Esophagus squamous epithelium (tissue), 5 donors: ENCODE data around the gene GAB3. TPM values are rescaled to one million over a fixed set of nuclear protein-coding genes. Genes with fewer than 3 reads are reported as not detected.
"Not testable (repeated sequence)": the region's sequence is repeated elsewhere in the genome, so short reads cannot be mapped to it uniquely, and the experiment has no call there.

ENCODE experiments used
- DNase-seq: peaks from one replicate; lab custom pipeline; 2025; lab: John Stamatoyannopoulos, UW
- H3K27ac ChIP-seq, 4 donors: fragments of 200-600 bp; sonication (generic); one replicate each; pipeline ENCODE4 v1.5.1; 2016 to 2019; ENCODE audit warnings: mild to moderate bottlenecking in 1 of 4
- H3K27me3 ChIP-seq, 4 donors: fragments of 200-600 bp; sonication (generic); 1 replicate in 3 of 4; 2 replicates in 1 of 4; pipeline versions ENCODE4 v1.5.1 to v1.6.0; 2017 to 2021; ENCODE audit warnings: antibody characterized with exemption in 1 of 4
- H3K36me3 ChIP-seq, 3 donors: fragments of 200-600 bp; sonication (generic); one replicate each; pipeline ENCODE4 v1.5.1; 2016 to 2019
- H3K4me1 ChIP-seq, 3 donors: fragments of 200-600 bp; sonication (generic); one replicate each; pipeline ENCODE4 v1.5.1; 2017 to 2019
- H3K4me3 ChIP-seq, 4 donors: fragments of 200-600 bp; sonication (generic); 1 replicate in 3 of 4; 2 replicates in 1 of 4; pipeline ENCODE4 v1.5.1; 2016 to 2019; ENCODE audit warnings: mild to moderate bottlenecking in 2 of 4, moderate library complexity in 1 of 4
- H3K9me3 ChIP-seq, 3 donors: fragments of 200-600 bp; sonication (generic); one replicate each; pipeline ENCODE4 v1.5.1; 2016 to 2019
- CTCF ChIP-seq, 6 experiments: fragments of 450-650 bp in 4 of 6; fragments of 200-600 bp in 2 of 6; sonication (generic) in 2 of 6; IDR thresholded peaks; one replicate each; pipeline ENCODE4 v1.5.1; 2016 to 2019; ENCODE audit warnings: antibody characterized with exemption in 6 of 6, mild to moderate bottlenecking in 4 of 6, moderate library complexity in 4 of 6
- POLR2A ChIP-seq, 4 donors: fragments of 450-650 bp; IDR thresholded peaks; one replicate each; pipeline ENCODE4 v1.6.1; 2017; ENCODE audit warnings: antibody characterized with exemption in 4 of 4, mild to moderate bottlenecking in 4 of 4, moderate library complexity in 3 of 4
- WGBS, 2 donors: methylation state at CpG; one replicate each; pipeline ENCODE4 v1.1.5; 2018; 5-methylcytosine and 5-hydroxymethylcytosine counted together
- intact Hi-C: fragments of 100-400 bp; cut with DNase I; formaldehyde crosslinking; loops from one replicate; pipeline ENCODE4 v1.15.0; 2022
- total RNA-seq, 4 donors: library from RNA; depleted of rRNA; stranded (reverse); fragments of >200 nt; gene quantifications; one replicate each; pipeline ENCODE4 v1.1.0, GENCODE V29; 2016
- donor health status: DM: yes; HTN: yes; CAD: no.

The GAB3 gene
- total RNA-seq, 4 donors from 2014 or later = 0.61 to 4.4 (median 1.8) TPM

DNA sequence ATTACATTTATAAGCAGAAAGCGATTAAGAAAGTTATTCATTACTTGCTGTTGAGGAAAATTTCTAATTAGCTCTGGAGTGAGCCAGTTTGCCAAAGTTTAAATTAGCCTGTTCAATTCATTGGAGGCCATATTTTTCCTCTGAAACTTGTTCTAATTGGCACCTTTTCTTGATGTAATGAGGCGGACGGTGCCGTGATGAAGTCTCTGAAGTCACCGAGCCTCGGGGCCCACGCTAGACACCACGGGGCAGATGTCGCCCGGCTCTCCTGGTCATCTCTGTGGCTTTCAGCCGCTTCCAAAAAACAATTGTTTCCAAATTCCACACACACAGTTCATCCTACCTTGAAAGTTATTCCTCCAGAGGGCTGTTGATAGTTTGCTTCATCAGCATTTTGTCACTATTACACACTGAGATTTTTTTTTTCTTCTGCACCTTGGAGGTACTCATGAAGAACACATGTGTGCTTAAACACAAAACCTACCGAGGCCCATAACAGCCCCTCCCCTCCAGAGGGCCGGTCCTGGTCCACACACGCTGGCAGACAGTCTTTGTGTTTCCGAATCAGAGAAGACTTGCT is 93.6 kb downstream of the GAB3 start:
- Histone ChIP-seq H3K27ac (no peak overlapping the region), H3K27me3 (no peaks in the 10 kb centered on the region), H3K4me3 (no peak overlapping the region), H3K36me3 (no peaks in the 10 kb centered on the region), H3K4me1 (no peaks in the 10 kb centered on the region), H3K9me3 (no peaks in the 10 kb centered on the region)
- no peak for DNase-seq
- WGBS, 2 donors = 84 to 87% methylated on average over 12 to 15 of the region's 15 CpGs
- TF ChIP-seq POLR2A (IDR thresholded peaks at IDR 0.05) = no peak
- no peak for TF ChIP-seq CTCF (IDR thresholded peaks at IDR 0.05)
- intact Hi-C loops = no loop called here

DNA sequence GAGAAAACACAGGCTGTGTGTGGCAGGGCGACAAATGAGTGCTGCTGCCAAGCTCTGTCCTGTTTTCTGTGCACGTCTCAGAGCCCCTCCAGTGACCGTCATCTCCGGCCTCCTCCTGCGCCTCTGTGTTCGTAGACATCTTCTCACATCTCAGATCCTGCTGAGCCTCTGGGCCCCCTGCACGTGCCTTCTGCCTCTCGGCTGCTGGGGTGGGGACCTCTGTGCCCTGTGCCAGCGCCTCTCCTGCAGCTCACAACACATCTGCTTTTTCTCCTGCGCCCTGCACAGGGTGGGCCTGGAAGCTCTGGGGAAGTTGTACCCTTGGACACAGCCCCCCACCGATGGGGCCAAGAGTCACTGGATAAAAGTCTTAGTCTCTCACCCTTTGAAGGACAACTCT is 95.1 kb downstream of the GAB3 start:
- TF ChIP-seq POLR2A (IDR thresholded peaks at IDR 0.05) = no peak
- TF ChIP-seq CTCF (IDR thresholded peaks at IDR 0.05) = no peak
- Histone ChIP-seq H3K4me1 (no peaks in the 10 kb centered on the region), H3K4me3 (no peak overlapping the region), H3K27ac (no peak overlapping the region), H3K9me3 (no peaks in the 10 kb centered on the region), H3K36me3 (no peaks in the 10 kb centered on the region), H3K27me3 (no peaks in the 10 kb centered on the region)
- WGBS, 2 donors = 92% methylated on average over 6 of the region's 11 CpGs; no CpG with 5 or more reads in 1 of the 2 donors
- intact Hi-C loops = no loop called here
- no peak for DNase-seq

DNA sequence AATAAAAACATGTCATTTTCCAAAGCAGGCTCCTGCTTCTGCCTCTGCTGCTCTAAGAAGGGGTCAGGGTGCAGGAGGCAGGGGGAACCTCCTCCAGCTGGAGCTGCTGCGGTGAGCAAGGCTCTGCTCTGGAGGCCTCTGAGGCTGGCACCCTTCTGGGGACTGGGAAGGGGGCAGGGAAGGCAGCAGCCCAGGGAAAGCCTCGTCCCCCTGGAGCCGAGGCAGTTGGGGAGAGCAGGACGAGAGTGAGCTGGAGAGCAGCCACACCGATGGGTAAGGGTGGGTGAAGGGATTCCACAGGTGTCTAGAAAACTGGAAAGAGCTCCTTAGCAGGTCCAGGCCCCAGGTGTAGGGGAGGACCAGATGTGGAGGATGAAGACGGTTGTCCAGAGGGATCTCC is 95.5 kb downstream of the GAB3 start:
- intact Hi-C loops = no loop called here
- H3K27me3 ChIP-seq = no peaks in the 10 kb centered on the region
- H3K4me3 ChIP-seq = no peak overlapping the region
- no peaks in the 10 kb centered on the region for H3K4me1 ChIP-seq
- no peaks in the 10 kb centered on the region for H3K9me3 ChIP-seq
- TF ChIP-seq CTCF (IDR thresholded peaks at IDR 0.05) = no peak
- H3K36me3 ChIP-seq = no peaks in the 10 kb centered on the region
- WGBS, 2 donors = 71 to 80% methylated on average over 1 to 4 of the region's 6 CpGs
- DNase-seq = no peak
- H3K27ac ChIP-seq = no peak overlapping the region

DNA sequence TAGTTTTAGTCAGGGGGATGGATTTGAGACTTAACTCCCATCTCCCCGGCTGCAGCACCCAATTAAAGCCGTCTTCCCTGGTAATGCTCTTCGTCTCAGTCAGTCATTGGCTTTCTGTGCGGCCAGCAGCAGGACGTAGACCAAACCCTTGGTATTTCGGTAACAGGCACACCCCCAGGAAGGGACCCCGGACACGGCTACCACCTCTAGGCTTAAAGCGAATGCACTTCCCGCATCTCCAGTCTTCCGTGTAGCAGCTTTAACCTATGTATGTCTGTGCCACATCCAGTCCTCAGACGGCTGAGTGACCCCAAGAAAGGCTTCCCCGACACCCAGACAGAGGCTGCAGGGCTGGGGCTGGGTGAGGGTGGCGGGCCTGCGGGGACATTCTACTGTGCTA is 96.0 kb downstream of the GAB3 start:
- no peak for DNase-seq
- no peaks in the 10 kb centered on the region for H3K4me1 ChIP-seq
- no peaks in the 10 kb centered on the region for H3K9me3 ChIP-seq
- TF ChIP-seq POLR2A (IDR thresholded peaks at IDR 0.05) = no peak
- no peak for TF ChIP-seq CTCF (IDR thresholded peaks at IDR 0.05)
- intact Hi-C loops = no loop called here
- H3K36me3 ChIP-seq = no peaks in the 10 kb centered on the region
- H3K4me3 ChIP-seq = no peak overlapping the region
- no peak overlapping the region for H3K27ac ChIP-seq
- H3K27me3 ChIP-seq = no peaks in the 10 kb centered on the region
- WGBS, 2 donors = 92 to 100% methylated on average over 2 to 11 of the region's 15 CpGs

DNA sequence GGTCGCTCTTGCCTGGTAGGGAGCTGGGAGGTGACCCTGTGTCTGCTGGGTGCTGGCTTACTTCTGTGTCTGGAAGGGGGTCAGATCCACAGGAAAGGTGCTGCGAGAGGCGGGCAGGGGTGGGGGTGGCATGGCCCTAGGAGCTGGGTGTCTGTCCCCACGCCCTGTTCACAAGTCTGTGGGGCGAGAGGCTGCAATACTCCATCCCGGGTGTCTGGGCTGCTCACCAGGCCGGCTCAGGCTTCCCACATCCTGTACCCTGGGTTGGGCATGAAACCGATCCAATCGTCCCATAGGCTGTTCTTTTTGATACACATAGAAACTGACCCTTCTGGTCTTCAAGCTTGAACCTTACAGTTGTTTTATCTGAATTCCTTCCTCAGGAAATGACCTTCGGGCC is 96.5 kb downstream of the GAB3 start:
- no peak for TF ChIP-seq POLR2A (IDR thresholded peaks at IDR 0.05)
- no peak for TF ChIP-seq CTCF (IDR thresholded peaks at IDR 0.05)
- DNase-seq = no peak
- H3K36me3 ChIP-seq = no peaks in the 10 kb centered on the region
- no peak overlapping the region for H3K4me3 ChIP-seq
- intact Hi-C loops = no loop called here
- H3K4me1 ChIP-seq = no peaks in the 10 kb centered on the region
- 65 to 77% methylated on average over 3 to 4 of the region's 10 CpGs for WGBS, 2 donors
- H3K9me3 ChIP-seq = no peaks in the 10 kb centered on the region
- no peaks in the 10 kb centered on the region for H3K27me3 ChIP-seq
- no peak overlapping the region for H3K27ac ChIP-seq

- intact Hi-C loops, H3K4me3 ChIP-seq, H3K27me3 ChIP-seq, H3K9me3 ChIP-seq, H3K27ac ChIP-seq, H3K4me1 ChIP-seq, H3K36me3 ChIP-seq, DNase-seq: not testable (repeated sequence)
- no CpG with 5 or more reads among the region's 27 CpGs for WGBS, 2 donors
Observed at GRCh38 chrX:154653413-154653812, 97.5 kb downstream of the GAB3 start, which contains the start of gene CTAG2. Gene CTAG2 (minus strand): TSS chrX:154653579. CDS start chrX:154653515, 64 bp downstream.
